Measurements from ENCODE around the gene NACA2.

Gene NACA2

DNA sequence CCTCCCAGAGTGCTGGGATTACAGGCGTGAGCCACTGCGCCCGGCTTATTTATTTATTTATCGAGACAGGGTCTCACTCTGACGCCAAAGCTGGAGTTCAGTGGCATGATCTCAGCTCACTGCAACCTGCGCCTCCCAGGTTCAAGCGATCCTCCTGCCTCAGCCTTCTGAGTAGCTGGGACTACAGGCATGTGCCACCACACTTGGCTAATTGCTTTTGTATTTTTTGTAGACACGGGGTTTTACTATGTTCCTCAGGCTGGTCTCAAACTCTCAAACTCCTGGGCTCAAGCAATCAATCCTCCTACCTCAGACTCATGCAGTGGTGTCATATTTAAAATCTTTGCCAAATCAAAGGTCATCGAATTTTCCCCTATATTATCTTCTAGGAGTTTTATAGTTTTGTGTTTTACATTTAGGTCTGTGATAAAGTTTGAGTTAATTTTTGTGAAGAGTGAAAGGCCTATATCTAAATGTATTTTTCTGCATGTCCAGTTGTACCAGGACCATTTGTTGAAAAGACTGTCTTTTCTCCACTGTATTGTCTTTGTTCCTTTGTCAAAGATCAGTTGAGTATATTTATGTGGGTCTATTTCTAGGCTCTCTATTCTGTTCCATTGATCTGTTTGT, 47.1 kb downstream of the NACA2 start:
- no peak for DNase-seq

GRCh38 chr17:61542027-61542426, 49.0 kb downstream of the NACA2 start:
- DNase-seq: no peak

DNA sequence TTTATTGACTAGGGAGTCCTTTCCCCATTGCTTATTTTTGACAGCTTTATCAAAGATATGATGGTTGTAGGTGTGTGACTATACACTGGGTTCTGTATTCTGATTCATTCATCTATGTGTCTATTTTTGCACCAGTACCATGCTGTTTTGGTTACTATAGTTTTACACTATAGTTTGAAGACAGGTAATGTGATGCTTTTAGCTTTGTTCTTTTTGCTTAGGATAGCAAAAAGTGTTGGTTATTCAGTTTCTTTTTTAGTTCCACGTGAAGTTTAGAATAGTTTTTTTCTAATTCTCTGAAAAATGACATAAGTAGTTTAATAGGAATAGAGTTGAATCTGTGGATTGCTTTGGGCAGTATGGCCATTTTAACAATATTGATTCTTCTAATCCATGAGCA, 50.1 kb downstream of the NACA2 start:
- DNase-seq: no peak

Data from stimulated activated CD4-positive, alpha-beta T cell treated with anti-CD3 and anti-CD28 coated beads, Interleukin-1b, Interleukin-23, amount 100 ng/mL, for 48 hours (primary cell).